DMS114 treated with DMSO at 0.1 percent for 48 hours (cell line): ENCODE results near the gene MUC22.

ENCODE experiments used
- DNase-seq: peaks from one replicate; lab custom pipeline; 2025; ENCODE audit not compliant: unreplicated experiment; lab: John Stamatoyannopoulos, UW

Gene MUC22

GRCh38 chr6:31075528-31075927 lies 65.3 kb downstream of the MUC22 start:
- DNase-seq, result no peak

GRCh38 chr6:31076611-31077010 lies 66.3 kb downstream of the MUC22 start:
- DNase-seq, result no peak

DNA sequence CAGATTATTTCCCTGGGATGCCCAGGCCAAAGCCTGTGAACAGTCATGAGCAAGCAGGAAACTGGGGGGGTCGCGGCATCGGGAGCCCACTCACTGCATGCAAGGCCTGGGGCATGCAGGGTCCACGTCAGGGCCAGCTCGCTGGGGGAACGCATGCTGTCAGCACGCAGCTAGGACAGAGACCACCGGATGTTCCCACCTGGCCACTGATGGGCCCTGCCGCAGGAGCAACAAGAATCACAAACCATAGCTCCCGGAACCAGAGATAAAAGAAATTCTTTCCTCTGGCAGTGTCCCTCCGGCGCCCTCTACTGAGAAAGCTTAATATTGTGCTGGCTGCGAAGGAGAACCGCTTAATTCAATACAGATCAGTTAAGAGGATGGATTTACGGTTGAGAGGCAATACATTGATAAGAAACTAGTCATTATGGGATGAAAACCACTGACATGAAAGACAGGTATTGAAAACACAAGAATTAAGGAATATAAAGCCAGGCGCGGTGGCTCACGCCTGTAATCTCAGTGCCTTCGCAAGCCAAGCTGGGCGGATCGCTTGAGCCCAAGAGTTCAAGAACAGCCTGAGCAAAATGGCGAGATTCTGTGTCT lies 69.5 kb downstream of the MUC22 start:
- DNase-seq, result peak; percentile 71

GRCh38 chr6:31081872-31082271 lies 71.6 kb downstream of the MUC22 start:
- no peak for DNase-seq

DNA sequence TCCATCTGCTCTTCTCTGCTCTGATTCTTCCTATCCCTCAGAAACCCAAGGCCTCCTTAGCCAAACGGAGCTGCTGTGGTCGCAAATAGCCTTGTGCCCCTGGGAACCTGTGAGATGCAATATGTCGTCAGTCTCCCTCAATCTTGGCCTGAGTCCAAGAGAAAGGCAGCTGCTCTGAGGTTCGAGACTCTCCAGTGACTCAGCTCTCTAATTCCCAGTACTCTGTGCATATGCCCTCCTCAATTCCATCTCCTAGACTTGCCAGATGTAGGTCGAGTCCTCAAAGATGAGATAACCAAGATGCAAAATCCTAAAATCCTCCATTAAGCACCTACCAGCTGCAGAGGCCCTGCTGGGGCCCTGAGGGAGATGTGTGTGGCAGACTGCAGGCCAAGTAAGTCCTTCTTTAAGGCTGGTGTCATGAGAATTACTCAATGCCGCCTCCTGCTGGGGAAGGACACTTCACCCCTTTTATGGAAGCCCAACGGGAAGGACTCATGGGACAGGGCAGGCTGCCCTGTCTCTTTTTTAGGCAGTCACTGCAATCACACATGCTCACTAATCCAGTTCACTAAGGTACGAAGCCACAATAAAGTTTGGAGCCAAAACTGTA lies 73.6 kb downstream of the MUC22 start:
- DNase-seq, result no peak
